Activated naive CD8-positive, alpha-beta T cell treated with anti-CD3 and anti-CD28 coated beads, Interleukin-2, amount 50 U/mL, for 16 hours (primary cell): Measurements from ENCODE around the gene SSBP2.

ENCODE experiments used
- DNase-seq: peaks from one replicate; pipeline ENCODE4 v3.0.0-alpha.2; 2020; ENCODE audit warnings: low read depth, low spot score

SSBP2 gene

GRCh38 chr5:81767097-81767496 is 16.2 kb upstream of the SSBP2 start:
- DNase-seq: no peak

GRCh38 chr5:81766611-81767010 is 15.7 kb upstream of the SSBP2 start:
- no peak for DNase-seq

- DNase-seq: no peak
Observed at GRCh38 chr5:81763294-81763928, 12.5 kb upstream of the SSBP2 start.

GRCh38 chr5:81762853-81763252 is 12.0 kb upstream of the SSBP2 start:
- no peak for DNase-seq

- DNase-seq: no peak
Observed at GRCh38 chr5:81762401-81762800, 11.5 kb upstream of the SSBP2 start.

GRCh38 chr5:81761970-81762369 is 11.1 kb upstream of the SSBP2 start:
- DNase-seq: no peak

- DNase-seq: no peak
Observed at GRCh38 chr5:81761270-81761669, 10.4 kb upstream of the SSBP2 start.

GRCh38 chr5:81760521-81760920 is 9.6 kb upstream of the SSBP2 start:
- no peak for DNase-seq

GRCh38 chr5:81759632-81760005 is 8.7 kb upstream of the SSBP2 start:
- DNase-seq: no peak

- no peak for DNase-seq
Observed at GRCh38 chr5:81757404-81757803, 6.5 kb upstream of the SSBP2 start.

GRCh38 chr5:81756016-81756415 is 5.1 kb upstream of the SSBP2 start:
- DNase-seq: no peak

- no peak for DNase-seq
Observed at GRCh38 chr5:81755320-81755719, 4.4 kb upstream of the SSBP2 start.

GRCh38 chr5:81754621-81755020 is 3.7 kb upstream of the SSBP2 start:
- no peak for DNase-seq

GRCh38 chr5:81753429-81753828 is 2.5 kb upstream of the SSBP2 start:
- no peak for DNase-seq

GRCh38 chr5:81752644-81752963 is 1.7 kb upstream of the SSBP2 start:
- DNase-seq: no peak

- DNase-seq: no peak
Observed at GRCh38 chr5:81751836-81752643, 1.1 kb upstream of the SSBP2 start.

- DNase-seq: no peak
Observed at GRCh38 chr5:81750308-81751008, 439 bp downstream of the SSBP2 start.

- DNase-seq: no peak
Observed at GRCh38 chr5:81749561-81750307, 1.2 kb downstream of the SSBP2 start.

- no peak for DNase-seq
Observed at GRCh38 chr5:81749192-81749560, 1.7 kb downstream of the SSBP2 start.

- no peak for DNase-seq
Observed at GRCh38 chr5:81748556-81748955, 2.3 kb downstream of the SSBP2 start.

- no peak for DNase-seq
Observed at GRCh38 chr5:81747030-81747429, 3.9 kb downstream of the SSBP2 start.

GRCh38 chr5:81740758-81741157 is 10.1 kb downstream of the SSBP2 start:
- no peak for DNase-seq
